HepG2 (cell line): ENCODE data around the gene TRMT1. TPM values are rescaled to one million over a fixed set of nuclear protein-coding genes. Genes with fewer than 3 reads are reported as not detected.
A peak's percentile ranks its signal among the peaks of the same experiment; 100 is the strongest.

ENCODE experiments used
- DRAP1 ChIP-seq: IDR thresholded peaks from 2 replicates; pipeline ENCODE4 v1.6.1; 2016; ENCODE audit warnings: missing genetic modification reagents, missing compliant biosample characterization
- GTF2F1 ChIP-seq: fragments of 150-350 bp; IDR thresholded peaks from 2 replicates; pipeline ENCODE4 v1.6.1; 2014; ENCODE audit warnings: low read length
- GZF1 ChIP-seq: sonication (generic); formaldehyde crosslinking; IDR thresholded peaks from 2 replicates; pipeline ENCODE4 v1.5.1; 2020; ENCODE audit warnings: mild to moderate bottlenecking, missing genetic modification reagents
- KLF12 ChIP-seq: sonication (generic); formaldehyde crosslinking; IDR thresholded peaks from 2 replicates; pipeline ENCODE4 v1.4.0; 2020; ENCODE audit warnings: missing genetic modification reagents, borderline replicate concordance
- MED13 ChIP-seq: sonication (generic); formaldehyde crosslinking; IDR thresholded peaks from 2 replicates; pipeline ENCODE4 v1.5.0; 2020; ENCODE audit warnings: missing genetic modification reagents
- NFE2L1 ChIP-seq: sonication (generic); formaldehyde crosslinking; IDR thresholded peaks from 2 replicates; pipeline ENCODE4 v1.4.0; 2020; ENCODE audit warnings: missing genetic modification reagents, mild to moderate bottlenecking, borderline replicate concordance
- PHB2 ChIP-seq: fragments of 450-650 bp; IDR thresholded peaks from 2 replicates; pipeline ENCODE4 v1.6.1; 2018; ENCODE audit not compliant: partially characterized antibody
- PTBP1 ChIP-seq: fragments of 200-400 bp; formaldehyde crosslinking; IDR thresholded peaks from 2 replicates; pipeline ENCODE4 v1.6.1; 2018; ENCODE audit warnings: low read length, low read depth; ENCODE audit not compliant: poor library complexity, severe bottlenecking
- SALL1 ChIP-seq: sonication (generic); formaldehyde crosslinking; IDR thresholded peaks from 2 replicates; pipeline ENCODE4 v1.8.0; 2022; ENCODE audit warnings: mild to moderate bottlenecking, missing genetic modification reagents
- TFDP2 ChIP-seq: sonication (generic); formaldehyde crosslinking; IDR thresholded peaks from 2 replicates; pipeline ENCODE4 v1.4.0; 2020; ENCODE audit warnings: missing genetic modification reagents
- ZBTB21 ChIP-seq: sonication (generic); formaldehyde crosslinking; IDR thresholded peaks from 2 replicates; pipeline ENCODE4 v1.4.0; 2020; ENCODE audit warnings: missing genetic modification reagents
- ZFP1 ChIP-seq: IDR thresholded peaks from 2 replicates; pipeline ENCODE4 v1.6.1; 2016
- ZHX1 ChIP-seq: sonication (generic); formaldehyde crosslinking; IDR thresholded peaks from 2 replicates; pipeline ENCODE4 v1.8.1; 2022; ENCODE audit warnings: low read depth, mild to moderate bottlenecking, missing genetic modification reagents
- ZNF136 ChIP-seq: sonication (generic); formaldehyde crosslinking; IDR thresholded peaks from 2 replicates; pipeline ENCODE4 v1.8.1; 2022; ENCODE audit warnings: low read depth, mild to moderate bottlenecking, moderate library complexity, missing genetic modification reagents
- ZNF263 ChIP-seq: sonication (generic); formaldehyde crosslinking; IDR thresholded peaks from 2 replicates; pipeline ENCODE4 v1.4.0; 2020; ENCODE audit warnings: missing genetic modification reagents
- ZNF331 ChIP-seq: sonication (generic); formaldehyde crosslinking; IDR thresholded peaks from 2 replicates; pipeline ENCODE4 v1.4.0; 2020; ENCODE audit warnings: missing genetic modification reagents
- ZNF431 ChIP-seq: sonication (generic); formaldehyde crosslinking; IDR thresholded peaks from 2 replicates; pipeline ENCODE4 v1.9.0; 2022; ENCODE audit warnings: missing genetic modification reagents, low read depth, mild to moderate bottlenecking, borderline replicate concordance
- ZNF44 ChIP-seq: sonication (generic); formaldehyde crosslinking; IDR thresholded peaks from 2 replicates; pipeline ENCODE4 v1.5.1; 2020; ENCODE audit warnings: mild to moderate bottlenecking, missing genetic modification reagents
- ZNF460 ChIP-seq: sonication (generic); formaldehyde crosslinking; IDR thresholded peaks from 2 replicates; pipeline ENCODE4 v1.5.1; 2020; ENCODE audit warnings: missing genetic modification reagents, mild to moderate bottlenecking, borderline replicate concordance
- ZNF549 ChIP-seq: sonication (generic); formaldehyde crosslinking; IDR thresholded peaks from 2 replicates; pipeline ENCODE4 v1.5.0; 2020; ENCODE audit warnings: missing genetic modification reagents
- ZNF580 ChIP-seq: IDR thresholded peaks from 2 replicates; pipeline ENCODE4 v1.6.1; 2016; ENCODE audit warnings: low read depth, borderline replicate concordance
- ZNF639 ChIP-seq: conservative IDR thresholded peaks from 2 replicates; pipeline ENCODE4 v1.6.1; 2018; ENCODE audit warnings: missing genetic modification reagents
- ZNF784 ChIP-seq: sonication (generic); formaldehyde crosslinking; IDR thresholded peaks from 2 replicates; pipeline ENCODE4 v1.5.1; 2020; ENCODE audit warnings: missing genetic modification reagents, mild to moderate bottlenecking, borderline replicate concordance
- ZSCAN12 ChIP-seq: sonication (generic); formaldehyde crosslinking; IDR thresholded peaks from 2 replicates; pipeline ENCODE4 v1.9.0; 2021; ENCODE audit warnings: mild to moderate bottlenecking, missing genetic modification reagents
- polyA plus RNA-seq, 8 experiments: library from polyadenylated mRNA; depleted of rRNA in 3 of 8; stranded (reverse) in 7 of 8; unstranded in 1 of 8; fragments of >200 nt; fragmentation: Illumina TruSeq in 4 of 8; extraction: Trizol in 4 of 8; gene quantifications; 2 replicates each; pipeline versions ENCODE4 v1.2.1 to v1.2.3, GENCODE V29; 2011 to 2016; ENCODE audit warnings: low read depth in 4 of 8, missing spikeins in 1 of 8, mixed read lengths in 1 of 8; ENCODE audit not compliant: insufficient read depth in 1 of 8
- total RNA-seq, 5 experiments: library from RNA; depleted of rRNA; stranded (reverse); fragments of >200 nt; fragmentation: Illumina TruSeq; extraction: Trizol; gene quantifications; 2 replicates each; pipeline ENCODE4 v1.2.3, GENCODE V29; 2016; ENCODE audit warnings: low read depth in 1 of 5

TRMT1 gene
- total and polyA plus RNA-seq, 2 of the 13 experiments (the other 11 are each of a cell fraction or from before 2014, with no cell fraction given) = 35.5 to 44.1 TPM

- TF ChIP-seq PTBP1 (no peak), ZNF136 (CRISPR knock-in tag) (no peak), ZNF44 (CRISPR knock-in tag) (no peak), SALL1 (CRISPR knock-in tag) (no peak), ZNF639 (CRISPR knock-in tag) (no peak), DRAP1 (CRISPR knock-in tag) (no peak; the same call in 1 of the 2 replicates), ZNF549 (CRISPR knock-in tag) (no peak), GTF2F1 (no peak), MED13 (no peak), PHB2 (no peak), ZHX1 (no peak), ZNF263 (CRISPR knock-in tag) (no peak), ZBTB21 (no peak), ZNF460 (CRISPR knock-in tag) (no peak; the same call in 1 of the 2 replicates), ZNF784 (CRISPR knock-in tag) (no peak), GZF1 (no peak), ZNF331 (CRISPR knock-in tag) (no peak; the same call in 1 of the 2 replicates), ZFP1 (CRISPR knock-in tag) (no peak), TFDP2 (CRISPR knock-in tag) (no peak), KLF12 (no peak; the same call in 1 of the 2 replicates), NFE2L1 (CRISPR knock-in tag) (no peak), ZSCAN12 (CRISPR knock-in tag) (no peak), ZNF580 (peak; percentile 62; the same call in 1 of the 2 replicates), ZNF431 (CRISPR knock-in tag) (no peak)
Observed at GRCh38 chr19:13155472-13156359, 39.2 kb upstream of the TRMT1 start (continued).
